GF-D8 (cell line): Measurements from ENCODE around the gene GNG7.
"Not testable (repeated sequence)": the region's sequence is repeated elsewhere in the genome, so short reads cannot be mapped to it uniquely, and the experiment has no call there.

Source experiments
- DNase-seq: peaks from one replicate; lab custom pipeline; 2025; lab: John Stamatoyannopoulos, UW

The GNG7 gene

DNA sequence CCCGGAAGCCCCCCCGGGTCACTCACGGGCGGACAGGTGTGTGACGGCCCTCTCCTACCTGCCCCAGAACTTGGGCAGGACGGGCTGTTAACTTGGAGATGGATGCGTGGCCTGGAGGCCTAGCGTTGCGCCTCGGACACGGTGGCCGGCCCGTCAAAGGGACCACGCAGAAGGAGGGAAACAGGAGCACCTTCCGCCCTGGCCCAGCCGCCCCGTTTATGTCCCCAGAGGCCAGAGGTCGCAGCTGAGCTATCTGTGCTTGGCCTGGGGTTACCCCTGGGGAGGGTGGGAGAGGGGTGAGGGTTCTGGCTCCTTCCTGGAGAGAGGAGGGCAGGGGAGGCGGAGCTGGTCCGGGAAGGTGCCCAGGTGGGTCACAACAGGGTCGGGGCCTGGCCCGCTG, 190.9 kb downstream of the GNG7 start:
- DNase-seq = no peak

DNA sequence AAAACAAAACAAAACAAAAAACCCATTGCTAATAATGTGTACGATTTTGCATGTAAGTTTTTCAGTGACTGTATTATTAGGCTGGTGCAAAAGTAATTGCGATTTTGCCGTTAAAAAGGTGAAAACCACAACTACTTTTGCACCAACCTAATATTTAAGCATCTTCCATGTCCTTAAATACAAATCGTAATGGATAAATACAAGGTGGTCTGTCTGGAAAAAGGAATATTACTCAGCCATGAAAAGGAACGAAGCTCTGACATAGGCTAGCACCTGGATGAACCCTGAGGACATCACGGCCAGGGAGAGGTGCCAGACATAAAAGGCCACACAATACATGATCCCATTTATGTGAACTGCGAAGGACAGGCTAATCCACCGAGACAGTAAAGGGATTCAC, 193.4 kb downstream of the GNG7 start:
- DNase-seq = no peak

DNA sequence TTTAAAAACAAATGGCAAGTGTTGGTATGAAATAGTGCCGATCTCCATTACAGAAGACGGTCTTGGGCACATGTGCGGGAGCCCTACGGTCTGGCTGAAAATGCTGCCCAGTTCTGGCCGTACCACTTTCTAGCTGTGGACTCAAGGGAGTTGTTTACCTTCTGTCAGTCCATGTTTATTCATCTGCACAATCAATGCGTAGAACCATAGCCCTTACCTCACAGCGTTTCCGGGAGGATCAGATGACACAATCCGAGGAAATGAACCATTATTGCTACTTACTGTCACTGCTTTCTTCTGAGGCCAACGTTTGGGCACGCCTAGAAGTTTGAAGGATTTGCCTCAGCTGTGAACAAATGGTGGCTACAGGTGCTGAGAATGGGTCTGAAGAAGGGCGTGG, 195.4 kb downstream of the GNG7 start:
- no peak for DNase-seq

DNA sequence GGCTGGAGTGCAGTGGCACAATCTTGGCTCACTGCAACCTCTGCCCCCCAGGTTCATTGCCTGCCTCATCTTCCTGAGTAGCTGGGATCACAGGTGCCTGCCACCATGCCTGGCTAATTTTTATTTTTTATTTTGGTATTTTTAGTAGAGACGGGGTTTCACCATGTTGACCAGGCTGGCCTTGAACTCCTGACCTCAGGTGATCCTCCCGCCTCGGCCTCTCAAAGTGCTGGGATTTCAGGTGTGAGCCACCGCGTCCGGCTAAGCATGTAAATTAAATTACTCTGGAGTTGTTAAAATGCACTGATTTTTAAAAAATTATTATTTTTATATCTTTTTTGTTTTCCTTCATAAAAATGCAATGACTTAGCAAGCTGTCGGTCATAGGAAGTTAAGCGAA, 195.8 kb downstream of the GNG7 start:
- DNase-seq = not testable (repeated sequence)

DNA sequence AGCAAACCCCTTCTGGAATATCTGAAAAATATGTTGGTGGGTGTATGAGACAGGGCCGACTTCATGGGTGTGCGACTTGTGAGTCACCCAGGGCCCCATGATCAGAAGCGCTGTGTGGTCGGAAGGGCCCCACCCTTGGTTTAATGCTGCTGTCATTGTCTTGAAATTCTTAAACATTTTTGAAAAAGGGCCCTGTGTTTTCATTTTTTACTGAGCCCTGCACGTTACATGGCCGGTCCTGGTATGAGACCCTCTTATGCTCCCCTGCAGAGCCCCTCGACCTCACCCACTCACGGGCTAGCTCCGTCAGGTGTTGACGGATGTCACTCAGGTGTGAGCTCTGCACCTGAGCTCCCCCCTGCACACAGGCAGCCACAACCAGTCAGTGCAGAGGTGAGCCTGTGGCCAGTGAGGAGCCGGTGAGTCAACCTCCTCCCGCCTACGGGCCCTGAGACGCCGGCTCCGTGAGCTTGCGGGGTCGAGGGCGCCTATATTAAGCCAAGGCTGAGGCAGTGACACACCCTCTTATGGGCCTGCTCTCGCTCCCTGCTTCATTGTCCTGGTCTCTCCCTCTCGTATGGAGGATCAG, 198.9 kb downstream of the GNG7 start:
- DNase-seq = no peak

DNA sequence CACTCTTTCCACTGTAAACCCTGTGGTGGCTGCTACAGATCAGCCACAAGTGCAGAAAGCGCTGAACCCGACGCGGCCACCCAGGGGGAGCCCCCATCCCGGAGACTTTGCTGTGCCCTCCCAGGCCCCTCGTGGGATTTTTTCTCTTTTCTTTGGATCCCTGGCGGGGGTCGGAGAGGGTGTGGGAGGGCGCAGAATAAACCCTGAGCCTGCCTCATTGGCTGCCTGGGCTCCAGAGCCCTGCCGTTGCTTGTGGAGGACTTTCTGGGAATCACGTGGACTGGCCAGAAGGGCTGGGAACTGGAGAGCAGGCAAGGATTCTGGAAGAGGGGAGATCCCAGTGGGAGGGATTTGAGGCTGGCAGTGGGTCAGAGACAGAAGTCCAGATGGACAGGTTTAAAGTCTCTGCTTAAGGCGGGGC, 201.6 kb downstream of the GNG7 start:
- DNase-seq = no peak

DNA sequence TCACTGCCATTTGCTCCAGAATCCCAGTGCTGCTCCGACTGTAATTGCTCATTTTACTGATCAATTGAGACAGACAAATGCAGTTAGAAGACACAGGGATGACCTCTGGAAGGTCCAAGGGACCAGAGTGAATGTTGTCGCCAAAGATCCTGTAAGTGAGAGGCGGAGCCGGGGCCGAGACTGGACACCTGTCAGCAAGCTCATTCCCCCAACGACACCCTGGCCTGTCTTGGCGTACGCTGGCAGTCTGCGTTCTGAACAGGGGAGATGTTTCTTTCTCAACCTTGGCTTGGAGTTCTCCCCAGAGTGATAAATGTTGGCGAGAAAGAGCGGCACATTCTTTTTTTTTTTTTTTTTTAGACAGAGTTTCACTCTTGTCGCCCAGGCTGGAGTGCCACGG, 202.3 kb downstream of the GNG7 start:
- DNase-seq = no peak

DNA sequence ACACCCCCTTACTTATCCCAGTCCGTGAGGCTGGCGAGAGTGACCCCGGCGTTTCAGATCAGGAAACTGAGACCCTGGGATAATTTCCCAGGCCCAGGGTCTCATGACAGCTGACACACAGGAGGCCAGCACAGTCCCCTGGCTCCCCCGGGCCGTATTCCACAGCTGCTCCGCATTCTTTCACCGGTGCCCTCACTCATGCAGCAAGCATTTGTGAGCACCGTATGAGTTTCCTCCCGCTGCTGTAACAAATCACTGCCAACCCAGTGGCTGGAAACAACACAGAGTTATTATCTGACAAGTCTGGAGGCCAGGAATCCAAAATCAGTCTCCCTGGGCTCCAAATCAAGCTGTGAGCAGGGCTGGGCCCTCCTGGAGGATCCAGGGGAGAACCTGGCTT, 205.3 kb downstream of the GNG7 start:
- no peak for DNase-seq

DNA sequence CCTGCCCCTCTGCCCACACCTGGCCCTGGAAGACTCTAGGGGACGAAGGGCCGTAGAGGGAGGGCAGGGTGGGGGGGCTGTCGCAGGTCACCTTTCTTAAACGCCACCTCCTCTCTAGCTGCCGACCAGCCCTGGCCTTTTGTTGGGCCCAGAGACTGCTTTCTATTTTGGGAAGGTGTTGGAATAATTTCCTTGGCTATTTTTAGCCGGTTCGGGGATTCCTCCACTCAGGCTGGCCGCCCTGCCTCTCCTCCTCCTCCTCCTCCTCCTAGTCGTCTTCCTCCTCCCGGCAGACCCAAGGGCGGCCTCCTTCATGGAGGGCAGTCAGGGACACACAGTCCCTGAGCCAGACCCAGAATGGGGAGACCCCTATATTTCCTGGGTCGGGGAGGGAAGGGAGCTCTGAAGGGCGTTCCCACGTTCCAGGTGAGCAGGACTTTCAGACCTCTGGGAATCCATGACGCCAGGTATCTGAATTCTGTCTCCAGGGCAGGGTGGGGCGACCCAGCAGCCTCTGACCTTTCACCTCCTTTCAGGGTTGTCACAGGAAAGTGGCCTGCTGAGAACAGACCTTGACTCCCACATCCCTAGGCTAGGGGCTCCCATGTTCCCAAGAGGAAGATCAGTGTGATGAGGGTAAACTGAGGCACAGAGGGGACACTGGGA, 206.7 kb downstream of the GNG7 start:
- no peak for DNase-seq

DNA sequence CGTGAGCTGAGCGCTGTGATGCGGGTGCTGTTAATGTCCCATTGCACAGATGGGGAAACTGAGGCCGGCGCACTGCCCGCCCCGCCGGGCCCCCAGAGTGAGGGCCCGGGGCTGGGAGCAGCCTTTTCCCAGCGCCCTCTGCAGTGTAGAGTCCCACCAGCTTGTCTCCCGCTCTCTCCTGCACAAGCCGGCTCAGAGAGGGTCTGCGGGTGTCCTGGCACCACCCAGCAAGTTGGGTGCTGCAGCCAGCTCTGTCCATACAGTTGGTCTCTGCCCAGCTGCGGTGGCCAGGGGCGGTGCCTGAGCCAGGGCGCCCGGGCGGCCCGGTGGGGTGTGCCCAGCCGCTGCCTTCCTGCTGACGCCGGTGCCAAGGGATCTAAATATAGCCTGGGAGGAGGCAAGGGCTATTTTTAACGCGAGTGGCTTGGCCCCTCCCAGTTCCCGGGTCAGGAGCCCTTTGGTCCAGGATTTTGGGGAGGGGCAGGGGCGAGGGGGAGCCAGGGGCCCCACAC, 207.3 kb downstream of the GNG7 start:
- DNase-seq = no peak

DNA sequence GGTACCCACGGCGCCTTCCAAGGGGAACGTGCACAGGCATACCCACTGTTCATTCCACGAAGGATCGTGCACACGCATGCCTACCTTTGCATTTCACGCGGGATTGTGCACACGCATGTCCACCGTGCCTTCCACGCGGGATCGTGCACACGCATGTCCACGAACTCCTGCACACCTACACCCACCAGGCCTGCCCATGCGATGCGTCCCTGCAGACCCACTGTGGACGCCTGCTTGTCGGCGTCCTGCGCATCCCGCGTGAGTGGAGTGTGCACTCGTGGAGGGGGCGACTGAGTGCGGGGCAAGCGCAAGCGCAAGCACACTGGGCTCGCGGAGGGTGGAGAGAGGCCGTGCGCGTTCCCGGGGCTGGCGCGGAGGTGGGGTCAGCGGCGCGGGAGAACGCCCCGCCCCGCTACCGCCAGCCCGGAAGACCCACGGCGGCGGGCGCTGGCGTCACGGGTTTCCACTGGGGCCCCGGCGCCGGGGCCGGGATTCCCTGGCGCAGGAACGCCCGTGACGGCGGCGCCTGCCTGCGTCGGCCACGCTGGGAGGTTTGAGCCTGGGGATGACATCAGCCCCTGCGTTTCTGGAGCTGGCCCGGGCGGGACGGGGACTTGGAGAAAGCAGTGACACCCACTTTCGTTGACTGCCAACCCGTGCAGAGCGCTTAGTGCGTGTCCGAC, 207.9 kb downstream of the GNG7 start:
- no peak for DNase-seq

DNA sequence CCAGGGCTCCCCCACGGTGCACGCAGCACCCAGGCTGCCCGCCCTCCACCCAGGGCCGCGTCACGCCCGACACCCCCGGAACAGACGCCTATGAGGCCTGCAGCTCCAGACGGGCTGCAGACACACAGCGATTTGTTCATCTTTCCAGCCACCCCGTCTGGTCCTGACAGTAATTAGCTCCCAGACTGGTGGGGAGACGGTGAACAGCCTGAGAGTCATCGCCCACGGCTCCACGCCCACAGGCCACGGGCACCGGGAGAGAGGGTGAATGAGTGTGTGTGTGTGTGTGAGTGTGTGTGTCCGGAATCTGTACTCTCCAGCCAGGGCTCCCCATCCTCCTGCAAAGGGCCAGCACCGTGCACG, 208.4 kb downstream of the GNG7 start:
- no peak for DNase-seq

DNA sequence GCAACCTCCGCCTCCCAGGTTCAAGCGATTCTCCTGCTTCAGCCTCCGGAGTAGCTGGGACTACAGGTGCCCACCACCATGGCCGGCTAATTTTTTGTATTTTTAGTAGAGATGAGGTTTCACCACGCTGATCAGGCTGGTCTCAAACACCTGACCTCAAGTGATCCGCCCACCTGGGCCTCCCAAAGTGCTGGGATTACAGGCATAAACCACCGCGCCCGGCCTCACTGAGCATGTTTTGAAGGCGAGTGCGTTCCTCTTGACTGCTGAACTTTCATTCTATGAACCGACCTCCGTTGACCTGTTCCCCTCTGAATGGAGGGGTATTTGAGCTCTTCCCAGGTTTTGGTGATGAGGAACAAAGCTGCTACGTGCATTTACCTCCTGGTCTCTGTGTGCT, 209.0 kb downstream of the GNG7 start:
- DNase-seq = not testable (repeated sequence)

DNA sequence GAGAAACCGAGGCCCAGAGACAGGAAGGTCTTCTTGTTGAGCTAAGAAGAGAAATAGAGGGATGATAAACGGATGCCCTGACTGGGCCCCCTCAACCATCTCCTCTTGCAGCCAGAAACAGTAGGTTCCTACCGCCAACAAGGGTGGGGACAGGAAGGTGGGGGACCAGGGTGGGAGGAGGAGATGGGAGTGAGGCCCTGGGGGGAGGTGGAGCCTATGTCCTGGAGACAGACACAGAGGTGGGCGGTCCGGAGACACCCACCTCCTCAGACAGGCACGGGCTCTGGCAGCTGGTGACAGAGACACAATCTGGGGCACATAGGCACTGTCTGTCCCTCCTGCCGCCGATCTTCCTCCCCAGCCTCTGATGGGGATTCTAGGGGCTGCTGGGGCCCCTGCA, 209.6 kb downstream of the GNG7 start:
- no peak for DNase-seq

DNA sequence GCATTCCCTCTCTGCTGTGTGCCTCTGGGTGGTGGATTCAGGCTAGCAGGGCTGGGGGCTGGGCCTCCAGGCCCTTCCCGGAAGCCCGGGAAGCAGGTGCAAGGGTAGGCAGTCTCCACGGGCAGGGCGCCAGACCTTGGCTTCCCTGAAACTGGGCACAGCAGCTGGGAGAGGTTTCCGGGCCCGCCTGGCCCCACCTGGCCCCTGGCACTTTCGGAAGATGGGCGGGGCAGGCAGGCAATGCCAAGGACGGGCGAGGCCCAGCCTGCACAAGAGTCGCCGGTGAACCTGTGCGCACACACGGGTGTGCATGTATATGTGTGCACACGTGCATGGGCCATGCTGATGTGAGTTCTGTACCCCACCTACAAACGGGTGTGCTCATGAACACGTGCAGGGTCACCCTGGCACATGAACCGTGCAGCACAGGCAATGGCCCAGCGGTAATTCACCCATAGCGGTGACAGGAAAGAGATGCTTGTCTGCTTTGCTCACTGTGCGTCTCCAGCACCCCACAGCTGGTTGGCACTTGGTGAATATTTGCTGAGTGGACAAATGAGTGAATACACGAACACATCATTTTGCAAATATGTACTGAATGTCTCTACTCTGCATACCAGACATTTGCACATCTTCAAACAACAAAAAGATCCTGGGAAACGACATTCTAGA, 211.2 kb downstream of the GNG7 start:
- peak; percentile 58 for DNase-seq

DNA sequence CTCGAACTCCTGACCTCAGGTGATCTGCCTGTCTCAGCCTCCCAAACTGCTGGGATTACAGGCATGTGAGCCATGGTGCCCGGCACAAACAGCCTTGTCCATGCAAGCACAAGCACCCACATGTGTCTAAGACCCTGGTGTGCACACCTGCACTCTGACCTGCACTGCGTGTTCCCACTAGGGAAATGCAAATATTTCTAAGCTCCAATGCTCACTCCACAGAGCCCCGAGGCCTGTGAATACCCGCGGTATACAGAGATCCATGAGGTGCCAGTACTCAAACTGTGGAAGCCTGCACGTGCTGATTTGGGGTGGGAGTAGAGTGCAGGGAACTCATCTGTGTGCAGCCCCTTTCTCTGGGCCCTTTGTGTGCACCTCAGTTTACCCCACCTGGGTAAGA, 211.8 kb downstream of the GNG7 start:
- DNase-seq = no peak

DNA sequence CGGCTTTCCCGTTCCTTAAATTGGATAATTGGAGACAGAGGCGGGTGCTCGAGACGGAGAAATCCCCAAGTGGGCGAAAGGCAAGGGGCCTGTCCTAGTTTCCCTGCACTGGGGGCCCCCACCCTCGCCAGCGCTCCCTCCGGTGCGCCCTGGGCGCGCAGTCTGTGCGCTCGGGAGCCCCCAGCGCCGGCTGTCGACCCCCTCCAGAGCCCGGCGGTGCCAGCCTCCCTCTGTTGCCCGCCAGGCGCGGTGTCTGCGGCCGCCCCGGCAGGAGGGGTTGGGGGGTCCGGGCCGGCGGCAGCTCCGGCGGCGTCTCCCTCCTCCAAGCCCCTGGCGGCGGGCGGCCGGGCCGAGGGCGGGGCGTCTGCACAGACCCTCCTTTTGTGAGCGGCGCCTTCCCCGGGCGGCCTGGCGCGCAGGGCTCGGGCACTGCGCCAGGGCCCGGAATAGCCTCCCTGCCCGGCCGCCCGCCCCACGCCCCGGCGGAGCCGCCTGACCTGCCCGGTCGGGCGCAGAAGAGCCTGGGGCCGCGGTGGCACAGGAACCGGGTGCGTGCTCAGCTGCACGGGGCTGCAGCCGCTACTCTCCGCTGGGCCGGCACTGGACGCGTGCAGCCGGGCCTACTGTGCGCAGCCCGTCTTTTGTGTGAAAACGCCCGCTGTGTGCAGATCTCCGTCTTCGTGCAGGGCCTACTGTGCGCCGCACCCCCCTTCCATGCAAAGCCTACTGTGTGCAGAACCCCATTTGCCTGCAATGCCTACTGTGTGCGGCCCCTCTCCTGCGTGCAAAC, 213.4 kb downstream of the GNG7 start:
- DNase-seq = no peak

DNA sequence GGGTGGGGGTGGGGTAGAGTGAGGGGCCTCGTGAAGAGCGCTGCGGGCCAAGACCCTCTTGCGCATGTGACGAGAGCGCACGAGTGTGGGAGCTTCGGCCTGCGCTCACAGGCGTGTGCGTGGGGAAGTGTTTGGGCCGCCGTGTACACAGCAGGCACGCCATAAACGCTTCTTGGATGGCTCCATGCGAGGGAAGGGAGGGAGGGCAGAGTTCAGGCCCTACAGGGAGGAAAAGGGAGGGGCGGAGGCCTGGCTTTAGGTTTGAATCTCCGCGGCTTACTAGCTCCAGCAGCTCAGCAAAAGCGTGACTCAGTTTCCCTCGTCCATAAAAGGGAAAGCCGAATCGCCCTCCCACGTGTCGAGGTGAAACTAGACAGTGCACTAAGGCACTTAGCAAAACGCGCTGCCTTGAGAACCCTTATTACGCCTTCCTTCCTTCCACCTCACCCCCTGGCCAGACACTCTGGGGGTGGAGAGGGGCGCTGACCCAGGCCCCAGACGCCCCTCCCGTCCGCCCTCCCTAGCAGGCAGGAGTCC, 214.0 kb downstream of the GNG7 start:
- no peak for DNase-seq

DNA sequence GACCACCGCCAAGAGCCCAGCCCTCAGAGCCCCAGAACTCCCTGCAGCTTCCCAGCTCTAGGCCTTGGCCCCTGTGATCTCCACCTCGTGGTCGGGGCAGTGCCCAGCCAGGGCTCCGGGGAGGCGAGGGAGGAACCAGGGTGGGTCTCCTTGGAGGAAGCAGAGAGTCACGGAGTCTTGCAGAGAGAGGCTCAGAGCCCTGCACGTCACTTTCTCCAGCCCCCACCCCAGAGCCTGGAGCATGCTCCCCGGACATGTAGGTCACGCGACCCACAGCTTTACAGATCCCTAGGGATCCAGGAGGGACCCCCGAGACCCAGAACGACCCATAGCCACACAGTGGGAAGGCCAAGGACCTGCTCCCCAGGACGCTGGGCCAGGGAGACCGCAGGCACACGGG, 214.7 kb downstream of the GNG7 start:
- DNase-seq = no peak

DNA sequence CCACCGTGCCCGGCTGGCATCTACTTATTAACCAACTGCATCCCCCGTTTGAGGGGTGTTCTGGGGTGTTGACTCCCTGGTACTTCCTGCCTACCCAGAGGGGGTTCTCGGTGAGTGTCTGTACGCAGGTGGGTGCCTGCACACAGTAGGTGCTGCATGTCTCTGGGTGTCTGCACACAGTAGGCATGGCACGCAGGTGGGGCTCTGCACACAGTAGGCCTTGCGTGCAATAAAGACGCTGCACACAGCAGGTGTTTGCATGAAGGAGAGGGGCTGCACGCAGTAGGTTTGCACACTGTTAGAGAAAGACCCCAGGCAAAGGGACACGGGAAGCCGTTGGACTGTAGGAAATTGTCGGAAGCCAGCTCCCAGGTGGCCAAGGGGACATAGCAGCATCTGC, 215.4 kb downstream of the GNG7 start:
- no peak for DNase-seq

DNA sequence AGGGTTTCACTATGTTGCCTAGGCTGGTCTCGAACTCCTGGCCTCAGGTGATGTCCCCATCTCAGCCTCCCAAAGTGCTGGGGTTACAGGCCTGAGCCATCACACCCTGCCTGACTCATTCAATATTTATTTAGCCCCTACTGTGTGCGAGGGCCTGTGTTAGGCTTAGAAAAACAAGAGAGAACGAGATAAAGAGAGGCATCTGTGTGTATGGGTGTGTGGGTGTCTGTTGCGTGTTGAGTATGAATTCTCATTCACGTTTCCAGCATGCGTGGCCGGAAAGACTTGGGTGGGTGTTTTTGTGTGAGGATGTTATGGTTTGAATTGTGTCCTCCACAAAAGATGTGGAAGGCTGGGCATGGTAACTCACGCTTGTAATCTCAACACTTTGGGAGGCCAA, 217.1 kb downstream of the GNG7 start:
- no peak for DNase-seq
